ENCODE results near the gene RARRES1. TPM values are rescaled to one million over a fixed set of nuclear protein-coding genes. Genes with fewer than 3 reads are reported as not detected.

RARRES1 gene
- total RNA-seq, 1 experiment from 2014 or later = 1,195 TPM

DNA sequence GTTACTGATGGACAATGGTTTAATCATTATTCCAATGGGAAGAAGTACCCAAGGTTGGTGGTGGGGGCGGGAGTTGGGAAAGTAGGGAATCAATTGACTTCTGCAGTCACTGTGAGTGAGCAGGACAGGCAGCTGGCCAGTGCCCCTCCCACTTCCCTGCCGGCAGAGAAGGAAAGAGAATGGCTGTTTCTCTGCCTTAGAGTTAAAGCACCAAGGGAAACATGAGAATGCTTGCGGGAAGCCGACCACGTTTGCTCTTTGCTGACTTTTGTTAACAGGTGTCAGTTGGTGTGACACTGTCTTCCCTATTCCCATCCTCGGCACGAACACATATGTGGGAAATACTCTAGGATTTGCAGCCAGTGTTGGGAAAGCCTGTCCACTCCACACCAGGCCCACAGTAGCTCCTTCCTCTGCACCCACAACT, 36.1 kb upstream of the RARRES1 start:
- H3K27ac Mint-ChIP-seq (ENCODE audit: unreplicated experiment) = peak overlapping the region; percentile 100

DNA sequence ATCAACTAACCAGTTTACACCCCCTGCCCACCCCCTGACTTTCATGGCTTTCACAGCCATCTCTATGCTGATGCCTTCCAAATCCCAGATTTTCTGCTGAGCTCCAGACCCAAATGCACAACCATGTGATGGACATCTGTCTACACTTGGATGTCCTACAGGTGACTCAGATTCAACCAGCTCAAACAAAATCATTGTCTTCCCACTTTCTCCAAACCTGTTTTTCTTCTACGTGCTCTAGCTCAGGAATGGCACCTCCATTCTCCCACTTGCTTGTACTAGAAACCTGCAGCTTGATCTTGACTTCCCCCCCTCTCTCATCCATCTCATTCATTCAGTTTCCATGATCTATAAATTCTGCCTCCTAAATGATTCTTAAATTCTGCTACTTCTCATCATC, 34.1 kb upstream of the RARRES1 start:
- TF ChIP-seq, protein P1, sequence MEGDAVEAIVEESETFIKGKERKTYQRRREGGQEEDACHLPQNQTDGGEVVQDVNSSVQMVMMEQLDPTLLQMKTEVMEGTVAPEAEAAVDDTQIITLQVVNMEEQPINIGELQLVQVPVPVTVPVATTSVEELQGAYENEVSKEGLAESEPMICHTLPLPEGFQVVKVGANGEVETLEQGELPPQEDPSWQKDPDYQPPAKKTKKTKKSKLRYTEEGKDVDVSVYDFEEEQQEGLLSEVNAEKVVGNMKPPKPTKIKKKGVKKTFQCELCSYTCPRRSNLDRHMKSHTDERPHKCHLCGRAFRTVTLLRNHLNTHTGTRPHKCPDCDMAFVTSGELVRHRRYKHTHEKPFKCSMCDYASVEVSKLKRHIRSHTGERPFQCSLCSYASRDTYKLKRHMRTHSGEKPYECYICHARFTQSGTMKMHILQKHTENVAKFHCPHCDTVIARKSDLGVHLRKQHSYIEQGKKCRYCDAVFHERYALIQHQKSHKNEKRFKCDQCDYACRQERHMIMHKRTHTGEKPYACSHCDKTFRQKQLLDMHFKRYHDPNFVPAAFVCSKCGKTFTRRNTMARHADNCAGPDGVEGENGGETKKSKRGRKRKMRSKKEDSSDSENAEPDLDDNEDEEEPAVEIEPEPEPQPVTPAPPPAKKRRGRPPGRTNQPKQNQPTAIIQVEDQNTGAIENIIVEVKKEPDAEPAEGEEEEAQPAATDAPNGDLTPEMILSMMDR (IDR thresholded peaks at IDR 0.05; ENCODE audit: unreplicated experiment) = no peak
- no TSS peak for BruUV-seq (replicated peaks)
- H3K36me3 Mint-ChIP-seq (ENCODE audit: insufficient read depth, unreplicated experiment) = peaks cover 44% of the 10 kb centered on the region
- peak overlapping the region; percentile 21 for H3K27ac Mint-ChIP-seq (ENCODE audit: unreplicated experiment)
- peaks cover 74% of the 10 kb centered on the region for H3K4me1 Mint-ChIP-seq (ENCODE audit: low read depth, unreplicated experiment)
- no peak for DNase-seq
- CTCF ChIA-PET = interaction anchor here (0.5 to 1.2 kb wide), 4 partner anchors 8 to 43 kb away, joined by 3 to 5 read pairs (median 4); no protein-coding TSS in a partner anchor
- no peak overlapping the region for H3K4me3 Mint-ChIP-seq (ENCODE audit: low read depth, unreplicated experiment)
- no peaks in the 10 kb centered on the region for H3K27me3 Mint-ChIP-seq (ENCODE audit: unreplicated experiment)
- H3K9me3 Mint-ChIP-seq (ENCODE audit: low read depth, unreplicated experiment) = peaks cover 6% of the 10 kb centered on the region
- intact Hi-C loops (cut with micrococcal nuclease; ENCODE audit: unreplicated experiment) = no loop called here

More for the DNA sequence above, 36.1 kb upstream of the RARRES1 start:
- CTCF ChIA-PET = interaction anchor here (0.9 to 2.2 kb wide), 4 partner anchors 21 to 41 kb away, joined by 3 to 10 read pairs (median 5); no protein-coding TSS in a partner anchor
- Mint-ChIP-seq H3K9me3 (ENCODE audit: low read depth, unreplicated experiment) (peaks cover 6% of the 10 kb centered on the region), H3K36me3 (ENCODE audit: insufficient read depth, unreplicated experiment) (peaks cover 58% of the 10 kb centered on the region), H3K4me1 (ENCODE audit: low read depth, unreplicated experiment) (peaks cover 90% of the 10 kb centered on the region), H3K4me3 (ENCODE audit: low read depth, unreplicated experiment) (peak overlapping the region; percentile 13), H3K27me3 (ENCODE audit: unreplicated experiment) (no peaks in the 10 kb centered on the region)
- no TSS peak for BruUV-seq (replicated peaks)
- DNase-seq = peak; percentile 86
- TF ChIP-seq, protein P1 (IDR thresholded peaks at IDR 0.05; ENCODE audit: unreplicated experiment) = no peak
- intact Hi-C loops (cut with micrococcal nuclease; ENCODE audit: unreplicated experiment) = no loop called here

DNA sequence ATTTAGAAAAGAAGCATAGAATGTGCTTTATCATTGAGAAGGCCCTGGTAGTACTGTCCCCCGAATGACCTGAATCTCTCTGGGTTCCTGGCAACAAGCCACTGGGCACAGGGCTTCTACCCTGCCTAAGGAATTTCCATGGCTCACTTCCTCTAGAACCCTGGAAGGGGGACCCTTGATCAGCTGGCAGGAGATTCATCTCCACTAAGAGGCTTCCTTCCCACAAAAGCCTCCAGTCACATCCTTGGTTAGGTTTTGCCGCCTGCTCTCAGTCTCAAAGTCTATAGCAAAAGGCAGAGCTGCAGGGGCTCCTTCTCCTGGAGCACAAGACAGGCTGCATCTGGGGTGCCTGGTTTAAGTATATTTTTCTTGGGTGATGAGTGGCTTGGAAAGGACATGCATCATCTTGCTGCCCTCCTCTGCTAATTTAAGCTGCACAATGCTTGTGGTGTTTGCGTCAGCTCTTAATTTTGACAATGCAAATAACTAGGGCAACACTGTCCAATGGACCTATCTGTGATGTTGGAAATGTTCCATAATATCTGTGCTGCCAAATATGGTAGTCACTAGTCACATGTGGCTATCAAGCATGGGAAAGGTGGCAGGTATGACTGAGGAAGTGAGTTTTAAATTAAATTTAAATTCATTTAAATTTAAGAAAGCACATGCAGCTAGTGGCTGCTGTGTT, 33.4 kb upstream of the RARRES1 start:
- CTCF ChIA-PET = interaction anchor here (0.5 to 1.4 kb wide), 4 partner anchors 9 to 43 kb away, joined by 3 to 5 read pairs (median 4); no protein-coding TSS in a partner anchor

DNA sequence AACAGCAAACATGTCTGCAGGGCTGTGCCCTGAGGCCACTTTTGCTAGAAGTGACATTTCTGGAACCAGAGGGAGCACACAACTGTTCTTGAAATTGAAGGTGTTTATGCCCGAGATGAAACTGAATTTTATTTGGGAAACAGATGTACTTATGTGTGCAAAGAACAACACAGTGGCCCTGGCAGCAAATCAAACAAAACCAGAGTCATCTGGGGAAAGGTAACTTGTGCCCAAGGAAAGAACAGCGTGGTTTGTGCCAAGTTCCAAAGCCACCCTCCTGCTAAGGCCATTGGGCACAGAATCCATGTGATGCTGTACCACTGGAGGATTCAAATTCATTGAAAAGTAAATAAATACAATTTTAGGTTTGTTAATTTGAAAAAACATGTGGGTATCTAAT, 31.2 kb upstream of the RARRES1 start:
- peaks cover 50% of the 10 kb centered on the region for H3K4me1 Mint-ChIP-seq (ENCODE audit: low read depth, unreplicated experiment)
- H3K36me3 Mint-ChIP-seq (ENCODE audit: insufficient read depth, unreplicated experiment) = peaks cover 18% of the 10 kb centered on the region
- CTCF ChIA-PET = no interaction called here
- intact Hi-C loops (cut with micrococcal nuclease; ENCODE audit: unreplicated experiment) = no loop called here
- TF ChIP-seq, protein P1 (IDR thresholded peaks at IDR 0.05; ENCODE audit: unreplicated experiment) = no peak
- H3K27me3 Mint-ChIP-seq (ENCODE audit: unreplicated experiment) = no peaks in the 10 kb centered on the region
- BruUV-seq (replicated peaks) = no TSS peak
- peaks cover 6% of the 10 kb centered on the region for H3K9me3 Mint-ChIP-seq (ENCODE audit: low read depth, unreplicated experiment)
- no peak overlapping the region for H3K27ac Mint-ChIP-seq (ENCODE audit: unreplicated experiment)
- H3K4me3 Mint-ChIP-seq (ENCODE audit: low read depth, unreplicated experiment) = no peak overlapping the region
- DNase-seq = no peak

More for the DNA sequence above, 33.4 kb upstream of the RARRES1 start:
- Mint-ChIP-seq H3K27ac (ENCODE audit: unreplicated experiment) (no peak overlapping the region), H3K9me3 (ENCODE audit: low read depth, unreplicated experiment) (peaks cover 6% of the 10 kb centered on the region), H3K4me1 (ENCODE audit: low read depth, unreplicated experiment) (peaks cover 72% of the 10 kb centered on the region), H3K36me3 (ENCODE audit: insufficient read depth, unreplicated experiment) (peaks cover 40% of the 10 kb centered on the region), H3K4me3 (ENCODE audit: low read depth, unreplicated experiment) (no peak overlapping the region), H3K27me3 (ENCODE audit: unreplicated experiment) (no peaks in the 10 kb centered on the region)
- BruUV-seq (replicated peaks) = no TSS peak
- intact Hi-C loops (cut with micrococcal nuclease; ENCODE audit: unreplicated experiment) = no loop called here
- TF ChIP-seq, protein P1 (IDR thresholded peaks at IDR 0.05; ENCODE audit: unreplicated experiment) = no peak
- no peak for DNase-seq

Data from Calu3 (cell line).